SKM-1 treated with dmso at 0.1 percent for 144 hours (cell line): ENCODE measurements around the gene CD207.
A peak's percentile ranks its signal among the peaks of the same experiment; 100 is the strongest.
"Not testable (repeated sequence)": the region's sequence is repeated elsewhere in the genome, so short reads cannot be mapped to it uniquely, and the experiment has no call there.

Source experiments
- DNase-seq: peaks from one replicate; lab custom pipeline; 2025; ENCODE audit not compliant: unreplicated experiment; lab: John Stamatoyannopoulos, UW

Gene CD207

DNA sequence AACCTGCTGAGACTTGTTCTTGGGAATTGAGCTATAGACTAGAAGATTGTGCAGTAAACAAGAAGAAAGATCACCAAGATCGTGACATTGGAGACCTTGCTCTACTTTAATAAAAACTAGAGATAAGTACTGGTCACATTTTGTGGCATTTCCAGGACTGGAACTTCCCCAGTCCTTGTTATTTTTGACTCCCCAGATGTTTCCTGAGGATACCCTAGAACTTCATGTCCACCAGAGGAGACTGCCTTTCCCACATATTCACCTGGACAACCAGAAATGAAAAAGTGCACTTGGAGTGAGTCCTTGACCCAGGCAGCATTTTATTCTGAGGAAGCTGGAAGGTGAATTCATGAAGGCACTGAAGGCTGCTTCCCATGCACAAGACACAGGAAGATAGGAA, 5.7 kb downstream of the CD207 start:
- DNase-seq = no peak

DNA sequence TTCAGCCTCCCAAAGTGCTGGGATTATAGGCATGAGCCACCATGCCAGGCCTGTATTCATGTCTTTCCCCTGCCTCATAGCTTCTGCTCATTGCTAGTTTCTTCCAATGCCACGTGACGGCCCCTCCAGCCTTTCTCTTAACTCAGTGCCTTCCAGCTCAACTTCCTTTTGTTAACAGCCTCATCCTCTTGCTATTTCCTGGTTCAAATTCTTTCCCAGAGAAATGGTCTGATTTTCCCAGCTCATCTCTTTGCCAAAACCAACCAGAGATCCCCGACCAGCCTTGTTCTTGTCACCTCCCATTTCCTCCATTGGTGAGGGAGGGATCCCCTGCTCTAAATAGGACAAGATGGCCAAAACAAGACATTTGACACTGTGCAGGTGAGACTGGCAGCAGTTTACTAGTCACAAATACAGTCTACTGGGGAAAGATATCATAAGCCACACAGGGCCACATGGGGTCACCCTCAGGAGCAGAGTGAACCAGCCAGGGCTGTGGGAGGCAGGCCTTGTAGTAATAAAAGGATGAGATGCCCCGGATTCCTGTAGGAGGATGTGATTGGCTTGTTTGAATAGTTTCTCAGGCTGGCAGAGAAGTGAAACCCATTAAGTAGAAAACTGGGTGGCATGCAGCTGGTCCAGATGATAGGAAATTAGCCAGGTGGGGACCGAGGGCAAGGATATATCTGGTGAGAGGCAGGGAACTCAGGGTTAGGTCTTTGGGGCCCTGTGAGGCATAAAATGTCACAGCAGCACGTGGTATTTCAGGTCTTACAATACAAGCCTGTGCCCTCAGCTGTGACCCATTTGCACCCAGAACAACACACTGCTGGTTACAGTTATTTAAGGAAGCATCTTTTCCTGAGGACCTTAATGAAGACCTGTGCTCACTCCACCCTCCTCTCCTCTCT, 6.4 kb downstream of the CD207 start:
- no peak for DNase-seq

DNA sequence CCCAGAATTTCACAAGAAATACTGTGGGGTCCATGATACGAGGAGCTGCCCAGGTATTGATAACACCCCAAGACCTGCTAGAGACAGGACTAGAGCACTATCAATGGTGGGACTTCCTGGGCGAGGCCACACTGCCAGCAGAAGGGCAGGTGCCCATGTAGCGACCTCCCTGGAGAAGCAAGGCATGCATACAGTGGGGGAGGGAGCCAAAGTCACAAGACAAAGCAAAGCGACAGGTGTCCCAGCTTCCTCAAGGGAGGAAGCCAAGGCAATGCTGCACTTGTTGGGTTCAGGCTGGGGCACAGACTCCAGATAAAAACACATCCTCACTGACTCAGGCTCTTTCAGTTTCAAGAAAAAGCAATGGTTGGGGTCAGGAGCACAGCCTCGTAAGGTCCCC, 7.5 kb downstream of the CD207 start:
- DNase-seq = no peak

DNA sequence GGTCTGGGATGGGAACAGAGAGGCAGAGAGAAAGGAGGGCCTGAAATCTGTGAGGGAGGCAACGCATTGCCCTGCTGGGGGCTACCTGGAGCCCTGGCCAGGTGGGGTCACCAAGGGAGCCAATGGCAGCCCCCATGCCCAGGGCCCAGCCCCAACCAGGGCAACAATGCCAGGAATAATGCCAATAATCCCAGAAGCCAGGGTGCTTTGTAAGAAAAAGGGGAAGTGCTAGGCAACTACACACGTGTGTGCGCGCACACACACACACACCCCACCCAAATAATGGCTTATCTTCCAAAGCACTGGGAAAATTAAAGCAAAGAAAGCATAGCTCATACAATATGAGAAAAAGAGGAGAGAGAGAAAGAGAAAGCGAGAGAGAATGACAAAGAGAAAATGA, 8.2 kb downstream of the CD207 start:
- DNase-seq = no peak

DNA sequence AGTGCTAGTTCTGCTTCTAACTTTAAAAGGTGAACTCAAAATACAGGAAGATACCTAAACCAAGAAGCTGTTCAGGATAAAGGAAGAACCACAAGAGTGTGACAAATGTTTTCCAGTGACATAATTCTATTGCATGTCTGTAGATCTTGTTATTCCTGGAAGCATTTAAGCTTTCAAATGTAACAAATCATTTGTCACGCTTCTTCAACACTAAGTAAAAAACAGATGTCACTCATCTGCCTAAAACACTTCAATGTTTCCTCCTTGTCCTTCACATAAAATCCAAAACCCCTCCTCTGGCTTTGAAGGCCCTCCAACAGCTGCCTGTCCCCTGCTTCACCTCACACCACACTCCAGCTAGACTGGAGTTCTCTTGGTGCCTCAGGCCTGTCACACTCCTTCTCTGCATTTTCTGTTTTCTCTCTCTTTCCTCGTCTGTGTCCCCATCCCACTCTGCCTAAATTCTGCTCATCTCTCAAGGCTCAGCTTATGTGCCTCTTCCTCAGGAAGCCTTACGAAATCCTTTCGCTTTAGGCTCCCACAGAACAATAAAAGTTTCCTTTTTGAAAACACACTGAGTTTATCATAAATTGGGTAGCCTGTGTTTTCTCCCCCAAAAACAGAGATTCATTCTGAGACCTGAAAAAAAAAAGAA, 8.8 kb downstream of the CD207 start:
- peak; percentile 42 for DNase-seq

DNA sequence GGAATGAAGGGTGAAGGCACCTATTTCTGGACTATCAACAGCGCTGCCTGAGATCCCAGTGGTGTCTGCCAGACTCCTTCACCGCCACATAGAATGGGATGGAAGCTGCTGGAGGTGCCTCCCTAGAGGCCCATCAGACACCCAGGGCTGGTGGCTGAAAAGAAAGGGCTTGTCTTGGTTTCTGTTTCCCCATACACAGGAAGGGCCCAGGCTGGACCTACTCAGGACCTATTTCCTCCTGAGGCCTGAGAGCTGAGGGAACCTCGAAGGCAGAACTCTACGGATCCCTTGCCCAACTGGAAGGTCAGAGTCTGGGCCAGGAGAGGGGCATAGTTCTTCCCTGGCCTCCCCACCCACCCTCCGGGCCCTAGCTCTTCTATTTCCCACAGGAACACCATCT, 12.4 kb downstream of the CD207 start:
- DNase-seq = no peak

DNA sequence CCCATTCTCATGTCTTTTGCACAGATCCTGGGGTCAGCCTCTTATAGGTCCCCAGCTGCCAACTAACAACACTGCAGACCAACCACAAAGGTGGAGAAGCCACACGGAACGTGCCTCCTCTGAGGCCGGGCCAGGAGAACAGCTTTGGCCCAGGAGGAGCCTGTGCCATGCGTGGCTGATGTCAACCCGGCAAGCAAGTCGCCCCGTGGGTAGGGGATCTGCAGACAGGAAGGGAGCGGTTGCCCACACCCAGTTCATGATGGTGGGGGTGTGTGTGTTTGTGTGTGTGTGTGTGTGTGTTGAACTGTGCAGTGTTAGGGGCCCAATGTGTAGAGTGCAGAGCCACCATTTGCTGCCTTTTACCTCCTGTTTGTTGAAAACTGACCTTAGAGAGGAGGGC, 12.8 kb downstream of the CD207 start:
- no peak for DNase-seq

DNA sequence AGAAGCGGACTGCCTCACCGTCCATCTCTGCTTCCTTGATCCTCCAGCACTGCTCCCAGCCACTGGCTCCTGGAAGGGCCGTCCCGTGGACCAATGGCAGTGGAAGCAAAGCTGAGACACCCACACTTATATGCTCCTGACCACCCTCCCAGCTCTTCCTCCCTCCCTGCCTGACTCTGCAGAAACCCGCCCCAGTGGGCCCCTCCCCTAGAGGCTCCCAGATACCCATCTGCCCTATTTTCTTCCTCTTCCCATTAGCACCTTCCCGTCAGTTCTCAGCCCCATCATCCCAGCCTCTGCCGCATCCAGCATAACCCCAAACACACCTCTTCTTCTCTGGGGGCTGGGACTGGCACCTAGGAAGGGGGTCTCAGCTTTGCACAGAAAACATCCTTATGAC, 15.1 kb downstream of the CD207 start, which contains the start of gene CLEC4F:
Gene CLEC4F (minus strand): TSS at position 101 of the 400 bp plus-strand sequence. CDS start 76 bp downstream, at position 25.
- no peak for DNase-seq

DNA sequence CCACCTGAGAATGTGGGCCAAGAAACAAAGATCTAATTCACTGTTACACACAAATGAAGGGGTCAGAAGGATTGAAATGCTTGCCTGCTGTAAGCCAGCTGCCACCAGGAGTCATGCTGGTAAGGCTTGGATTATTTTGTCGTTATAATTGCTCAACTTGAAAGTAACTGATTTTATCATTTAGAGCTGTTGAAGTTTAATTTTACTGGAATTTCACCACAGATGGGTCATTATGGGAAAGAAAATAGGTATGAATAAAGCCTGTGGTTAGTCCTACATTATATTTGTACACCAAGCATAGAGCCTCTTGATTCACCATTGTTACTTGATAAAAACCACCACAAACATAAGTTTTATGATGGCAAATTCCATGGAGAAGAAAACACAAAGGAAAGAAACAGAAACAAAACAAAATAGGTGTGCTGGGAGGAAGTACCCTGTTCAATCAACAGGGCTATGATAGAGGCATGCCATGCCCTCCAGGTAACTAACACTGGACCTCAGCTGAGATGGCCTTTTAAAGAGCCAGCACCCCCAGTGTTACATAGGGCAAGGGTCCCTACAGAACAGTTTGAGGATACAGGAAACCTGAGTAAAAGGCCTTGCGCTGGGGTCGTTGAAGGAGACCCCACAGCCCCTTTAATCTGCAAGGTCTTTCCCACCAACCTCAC, 18.2 kb downstream of the CD207 start:
- no peak for DNase-seq

DNA sequence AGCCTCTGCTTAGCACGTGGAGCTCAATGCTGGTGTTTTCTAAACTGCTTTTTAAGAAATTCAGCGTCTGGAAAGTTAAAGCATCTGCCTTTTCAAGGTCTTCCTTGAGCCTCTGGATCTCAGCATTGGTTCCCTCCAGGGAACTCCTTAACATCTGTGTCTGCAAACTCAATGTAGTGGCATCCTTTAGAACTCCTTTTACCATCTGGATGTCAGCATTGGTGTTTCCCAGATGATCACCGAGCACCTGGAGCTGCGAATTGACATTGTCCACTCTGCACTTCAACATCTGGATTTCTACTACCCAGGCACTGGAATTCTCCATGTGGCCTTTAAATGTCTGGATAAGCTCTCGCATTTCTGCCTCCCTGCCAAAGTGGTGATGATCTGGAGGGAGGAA, 18.9 kb downstream of the CD207 start:
- DNase-seq = no peak

DNA sequence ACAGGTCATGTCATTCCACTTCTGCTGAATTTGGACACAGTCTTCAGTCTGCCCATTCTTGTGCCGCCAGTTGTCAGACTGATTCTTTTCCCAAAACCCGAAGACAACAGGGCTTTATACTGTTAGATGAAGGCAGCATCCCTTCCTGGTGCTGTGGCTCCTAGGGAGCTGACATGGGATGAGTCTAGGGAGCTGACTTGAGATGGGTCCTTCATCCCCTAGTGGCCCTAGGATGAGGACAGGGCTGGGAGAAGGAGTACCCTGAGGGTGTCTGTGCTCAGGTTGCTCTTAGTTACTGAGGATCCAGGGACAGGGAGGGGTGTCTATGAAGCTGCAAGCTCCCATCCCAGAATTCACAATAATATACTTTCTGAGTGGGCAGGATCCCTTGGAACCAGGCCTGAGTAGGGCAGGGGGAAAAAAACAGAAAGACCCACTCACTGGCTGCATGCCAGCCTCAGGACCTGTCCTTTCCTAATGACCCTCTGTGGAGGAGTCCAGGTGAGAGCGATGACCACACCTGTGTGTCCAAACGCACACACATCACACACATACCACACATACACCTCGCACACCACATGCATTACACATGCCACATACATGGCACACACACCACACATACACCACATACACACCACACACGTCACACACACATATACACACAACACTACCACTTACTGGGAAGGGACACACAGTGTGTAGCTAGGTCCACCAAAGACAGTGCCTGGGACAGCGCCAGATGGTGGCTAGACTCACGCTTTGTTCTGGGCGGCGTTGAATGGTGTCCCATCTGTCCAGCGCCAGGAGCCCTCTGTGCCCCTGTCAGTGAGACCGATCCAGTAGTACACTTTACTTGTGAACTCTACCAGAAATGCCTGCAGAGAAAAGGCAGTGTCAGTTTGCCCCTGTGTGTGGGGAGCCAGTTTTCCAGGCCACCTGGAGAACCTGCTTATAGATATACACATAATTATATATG, 26.3 kb downstream of the CD207 start:
- DNase-seq = no peak

DNA sequence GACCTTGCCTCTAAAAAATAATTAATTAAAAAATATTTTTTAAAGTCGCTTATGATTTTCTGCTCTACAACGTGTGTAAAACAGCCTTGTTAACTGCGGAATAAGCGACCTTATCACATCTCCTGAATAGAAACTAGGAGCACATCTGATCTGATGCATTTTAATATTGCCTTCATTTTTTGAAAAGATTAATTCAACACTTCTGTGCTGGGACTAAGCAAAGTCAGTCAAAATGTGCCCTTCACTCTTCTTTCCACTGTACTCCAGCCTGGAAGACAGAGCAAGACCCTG, 27.8 kb downstream of the CD207 start:
- DNase-seq = no peak

DNA sequence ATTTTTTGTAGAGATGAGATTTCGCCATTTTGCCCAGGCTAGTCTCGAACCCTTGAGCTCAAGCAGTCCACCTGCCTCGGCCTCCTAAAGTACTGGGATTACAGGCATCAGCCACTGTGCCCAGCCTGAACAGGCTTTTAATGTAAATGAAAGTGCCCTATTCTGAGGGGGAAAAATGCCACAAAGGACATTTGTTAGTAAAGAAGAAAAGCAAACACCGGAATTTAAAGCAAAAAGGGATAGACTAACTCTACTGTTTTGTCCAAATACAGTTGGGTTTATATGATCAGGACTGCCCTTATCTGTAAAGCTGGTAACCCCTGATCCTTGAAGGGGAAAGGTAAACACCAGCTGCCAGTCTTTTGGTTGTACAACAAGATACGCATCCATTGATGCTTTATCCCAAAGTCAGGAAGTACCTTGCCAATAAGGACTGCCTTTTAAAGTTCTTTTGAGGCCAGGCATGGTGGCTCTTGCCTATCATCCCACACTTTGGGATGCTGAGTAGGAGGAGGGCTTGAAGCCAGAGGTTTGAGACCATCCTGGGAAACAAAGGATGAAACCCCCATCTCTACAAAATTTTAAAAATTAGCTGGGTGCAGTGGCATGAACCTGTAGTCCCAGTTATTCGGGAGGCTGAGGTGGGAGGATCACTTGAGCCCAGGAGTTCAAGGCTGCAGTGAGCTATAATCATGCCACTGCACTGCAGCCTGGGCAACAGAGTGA, 28.4 kb downstream of the CD207 start:
- DNase-seq = no peak

DNA sequence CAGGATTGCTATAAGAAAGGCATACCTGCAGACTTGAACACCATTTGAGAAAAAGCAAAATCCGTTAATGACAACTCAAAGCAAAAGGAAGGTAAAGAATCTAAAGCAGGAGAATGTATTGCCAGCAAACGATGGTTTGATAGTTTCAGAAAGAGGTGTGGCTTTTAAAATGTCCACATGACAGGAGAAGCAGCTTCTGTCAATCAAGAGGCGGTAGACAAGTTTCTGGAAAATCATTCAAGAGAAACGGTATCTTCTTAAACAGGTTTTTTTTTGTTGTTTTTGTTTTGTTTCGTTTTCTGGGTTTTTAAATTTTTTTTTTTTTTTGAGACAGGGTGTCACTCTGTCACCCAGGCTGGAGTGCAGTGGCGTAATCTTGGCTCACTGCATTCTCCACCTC, 29.0 kb downstream of the CD207 start:
- no peak for DNase-seq

DNA sequence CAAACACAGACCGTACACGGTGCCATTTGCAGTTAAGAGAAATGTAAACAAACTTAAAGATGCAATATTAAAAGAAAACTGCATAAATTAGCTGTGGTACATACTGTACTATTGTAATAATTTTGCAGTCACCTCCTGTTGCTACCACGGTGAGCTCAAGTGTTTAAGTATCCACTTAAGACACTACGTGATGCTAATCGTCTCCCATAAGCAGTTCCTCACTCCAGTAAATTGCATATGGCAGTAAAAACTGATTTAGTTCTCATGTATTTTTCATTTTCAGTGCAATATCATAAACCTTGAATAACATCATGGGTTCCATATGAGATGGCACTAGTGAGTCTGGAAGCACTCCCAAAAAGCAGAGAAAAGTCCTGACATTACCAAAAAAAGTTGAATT, 29.6 kb downstream of the CD207 start:
- no peak for DNase-seq

DNA sequence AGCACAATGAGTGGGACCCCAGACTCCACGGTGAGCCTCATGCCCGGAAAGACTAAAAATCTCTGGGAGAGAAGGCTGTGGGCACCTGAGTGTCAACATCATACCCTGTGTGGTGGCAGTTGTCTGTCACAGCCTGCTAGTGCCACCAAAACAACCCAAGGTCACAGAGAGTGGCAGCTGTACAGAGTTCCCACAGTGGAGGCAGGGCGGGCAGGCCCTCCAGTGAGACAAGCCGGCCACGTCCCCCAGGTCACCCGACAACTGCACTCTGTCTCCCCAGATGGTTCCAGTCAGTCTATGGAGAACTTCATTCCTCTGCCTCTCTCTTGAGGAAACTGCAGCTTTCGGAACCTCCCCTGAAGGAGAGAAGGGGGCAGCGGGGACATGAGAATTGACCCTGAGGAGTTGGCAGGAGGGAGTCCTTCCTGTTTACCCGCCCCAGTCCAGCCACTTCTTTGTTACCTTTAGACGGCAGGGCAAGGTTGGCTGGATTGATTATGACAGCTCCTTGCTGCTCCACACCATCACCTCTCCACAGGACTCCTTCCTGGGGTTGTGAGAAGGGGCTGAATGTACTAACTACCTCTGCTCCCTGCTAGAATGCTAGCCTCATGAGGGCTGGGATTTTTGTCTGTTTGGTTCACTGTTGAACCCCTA, 33.9 kb downstream of the CD207 start:
- no peak for DNase-seq

DNA sequence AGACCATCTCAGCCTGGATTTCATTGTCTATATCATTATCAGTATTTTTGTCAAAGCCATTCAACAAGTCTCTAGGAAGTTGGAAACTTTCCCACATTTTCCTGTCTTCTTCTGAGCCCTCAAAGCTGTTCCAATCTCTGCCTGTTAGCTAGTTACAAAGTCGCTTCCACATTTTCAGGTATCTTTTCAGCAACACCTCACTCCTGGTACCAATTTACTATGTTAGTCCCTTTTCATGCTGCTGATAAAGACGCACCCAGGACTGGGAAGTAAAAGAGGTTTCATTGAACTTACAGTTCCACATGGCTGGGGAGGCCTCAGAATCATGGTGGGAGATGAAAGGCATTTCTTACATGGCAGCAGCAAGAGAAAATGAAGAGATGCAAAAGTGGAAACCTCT, 35.9 kb downstream of the CD207 start:
- DNase-seq = no peak

DNA sequence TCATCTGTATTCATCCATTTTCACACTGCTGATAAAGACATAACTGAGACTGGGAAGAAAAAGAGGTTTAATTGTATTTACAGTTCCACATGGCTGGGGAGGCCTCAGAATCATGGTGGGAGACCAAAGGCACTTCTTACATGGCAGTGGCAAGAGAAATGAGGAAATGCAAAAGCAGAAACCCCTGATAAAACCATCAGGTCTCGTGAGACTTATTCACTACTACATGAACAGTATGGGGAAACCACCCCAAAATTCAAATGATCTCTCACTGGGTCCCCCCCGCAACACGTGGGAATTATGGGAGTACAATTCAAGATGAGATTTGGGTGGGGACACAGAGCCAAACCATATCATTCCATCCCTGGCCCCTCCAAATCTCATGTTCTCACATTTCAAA, 37.6 kb downstream of the CD207 start:
- DNase-seq = not testable (repeated sequence)

DNA sequence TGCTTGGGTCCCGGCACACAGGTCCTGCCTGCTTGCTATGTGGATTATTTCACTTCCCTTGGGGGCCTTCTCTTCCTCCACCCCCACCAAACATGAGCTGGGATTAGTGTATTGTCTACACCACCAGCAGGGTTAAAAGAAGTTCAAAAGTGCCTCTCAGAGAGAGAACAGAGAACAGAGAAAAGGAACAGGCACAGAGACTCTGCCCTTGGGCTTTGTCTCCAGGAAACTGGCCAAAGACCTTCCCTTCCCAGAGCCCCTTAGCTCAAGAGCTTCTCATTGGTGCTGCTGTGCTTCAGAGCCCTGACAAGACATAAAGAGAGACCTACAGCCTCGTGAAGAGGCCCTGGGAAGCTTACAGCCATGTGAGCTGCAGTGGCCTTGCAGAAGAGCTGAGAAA, 38.1 kb downstream of the CD207 start:
- no peak for DNase-seq

DNA sequence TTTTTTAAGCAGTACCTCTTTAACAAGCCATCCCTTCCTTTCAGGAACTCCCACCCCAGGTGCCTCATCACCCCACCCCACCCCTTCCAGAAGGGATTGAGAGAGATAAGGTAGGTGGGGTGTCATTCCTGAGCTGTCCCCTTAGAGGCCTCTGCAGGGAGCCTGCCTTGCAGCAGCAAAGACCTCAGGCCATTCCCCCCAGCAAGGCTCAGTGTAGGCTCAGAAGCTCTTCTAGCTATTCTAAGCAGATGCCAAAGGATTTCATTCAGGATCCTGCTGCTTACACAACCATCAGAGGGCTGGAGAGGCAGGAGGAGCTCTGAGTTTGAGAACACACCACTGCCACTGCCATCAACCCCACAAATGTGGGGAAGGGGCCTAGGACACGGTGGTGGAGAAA, 39.4 kb downstream of the CD207 start:
- DNase-seq = no peak
